HG02870 (cell line): ENCODE measurements around the gene ACKR1.

Experiments
- ATAC-seq: cut with Tn5 transposase; IDR thresholded peaks from one replicate; pipeline ENCODE4 v1.9.1; 2021; ENCODE audit warnings: mild to moderate bottlenecking, moderate library complexity; ENCODE audit not compliant: unreplicated experiment

ACKR1 gene

DNA sequence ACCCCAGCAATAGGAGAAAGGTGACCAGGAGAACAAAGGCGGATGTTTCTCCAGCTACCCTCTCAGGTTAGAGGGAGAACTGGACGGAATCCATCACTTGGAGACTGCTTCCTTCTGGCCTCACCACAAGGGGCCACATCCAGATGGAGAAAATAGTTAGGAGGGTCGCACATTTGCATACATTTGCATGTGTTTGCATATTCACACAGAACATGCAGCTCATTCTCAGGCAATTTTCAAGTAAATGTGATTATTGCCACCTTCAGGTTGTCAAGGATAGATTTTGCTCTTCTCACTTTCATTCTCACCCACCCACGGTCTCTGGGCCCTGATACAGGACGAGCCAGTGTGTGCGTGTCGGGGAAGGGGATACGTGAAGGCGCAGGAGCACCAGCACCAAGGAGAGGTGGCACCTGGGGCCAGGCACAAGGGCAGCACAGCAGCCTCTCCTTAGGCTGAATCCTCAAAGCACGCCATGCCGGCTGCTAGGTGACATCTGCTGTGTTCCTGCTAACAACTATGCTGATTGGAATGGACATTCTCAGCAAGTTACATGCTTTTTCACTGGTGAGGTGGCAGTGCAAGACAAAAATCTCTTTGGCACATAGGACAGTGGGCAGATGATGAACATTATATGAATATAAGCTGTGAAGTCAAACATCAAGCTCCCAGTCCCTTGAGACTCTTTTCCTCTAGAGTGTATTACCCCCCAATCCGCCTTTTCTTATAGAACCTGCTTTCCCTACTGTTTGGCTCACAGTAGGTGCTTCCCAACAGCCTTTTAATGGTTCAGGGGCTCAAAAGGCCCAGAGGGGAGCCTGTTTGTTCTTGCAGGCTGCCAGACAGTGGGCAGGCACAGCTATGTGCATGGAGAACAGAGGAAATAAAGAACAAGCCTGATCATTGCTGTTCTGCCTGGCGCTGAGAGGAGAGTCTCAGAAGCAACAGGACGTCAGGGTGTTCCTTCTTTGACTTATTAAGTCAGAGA is 14.3 kb downstream of the ACKR1 start:
- no peak for ATAC-seq

DNA sequence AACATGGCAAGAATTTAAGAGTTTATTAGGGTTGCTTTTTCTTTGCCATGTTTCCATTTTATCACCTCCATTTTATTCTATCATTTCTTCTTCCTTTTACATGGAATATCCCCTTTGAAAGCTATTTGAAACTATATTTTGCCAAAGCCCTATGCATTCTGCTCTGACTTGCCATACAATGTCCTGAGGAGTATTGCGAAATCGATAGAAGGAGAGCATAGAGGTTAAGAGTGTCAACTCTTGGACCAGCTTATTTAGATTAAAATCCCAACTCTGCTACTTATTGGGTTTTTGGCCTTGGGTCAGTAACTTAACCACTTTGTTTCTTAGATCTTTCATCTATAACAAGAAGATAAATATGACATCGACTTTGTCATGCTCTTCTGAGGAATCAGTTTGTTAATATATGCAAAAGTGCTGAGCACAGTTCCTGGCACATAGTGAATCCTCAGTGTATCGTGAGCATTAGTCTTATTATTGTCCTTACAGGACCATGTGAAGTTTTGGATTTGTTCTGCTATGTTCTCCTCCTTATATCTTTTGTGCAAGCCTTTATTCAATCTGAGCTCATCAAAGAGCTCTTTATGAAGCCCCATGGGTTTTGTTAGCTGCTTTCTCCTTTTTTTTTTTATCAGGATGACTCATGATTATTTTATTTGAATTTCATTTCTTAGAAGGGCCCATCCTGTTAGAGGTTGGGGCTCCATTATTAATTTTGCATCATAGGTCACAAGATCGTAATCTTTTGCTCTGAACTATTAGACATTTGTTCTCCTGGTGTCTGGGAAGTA is 17.6 kb downstream of the ACKR1 start:
- ATAC-seq, result no peak

DNA sequence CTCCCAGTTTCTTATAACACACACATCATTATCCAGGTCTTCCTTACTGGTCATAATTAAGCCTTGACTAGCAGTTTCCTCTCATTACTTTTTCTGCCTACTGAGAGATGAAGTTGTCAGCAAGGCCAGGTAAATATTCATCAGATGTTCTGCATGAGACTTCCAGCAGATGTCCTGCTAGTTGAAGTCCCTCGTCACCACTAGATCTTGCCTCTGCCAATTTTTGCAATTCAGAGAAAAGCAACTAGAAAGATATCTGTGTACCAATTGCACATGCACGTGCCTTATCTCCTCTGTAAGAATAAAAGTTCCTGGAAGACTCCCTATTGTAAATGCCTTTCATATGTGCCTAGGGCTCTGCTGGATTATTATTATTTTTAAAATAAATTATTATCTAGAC is 18.3 kb downstream of the ACKR1 start:
- no peak for ATAC-seq

DNA sequence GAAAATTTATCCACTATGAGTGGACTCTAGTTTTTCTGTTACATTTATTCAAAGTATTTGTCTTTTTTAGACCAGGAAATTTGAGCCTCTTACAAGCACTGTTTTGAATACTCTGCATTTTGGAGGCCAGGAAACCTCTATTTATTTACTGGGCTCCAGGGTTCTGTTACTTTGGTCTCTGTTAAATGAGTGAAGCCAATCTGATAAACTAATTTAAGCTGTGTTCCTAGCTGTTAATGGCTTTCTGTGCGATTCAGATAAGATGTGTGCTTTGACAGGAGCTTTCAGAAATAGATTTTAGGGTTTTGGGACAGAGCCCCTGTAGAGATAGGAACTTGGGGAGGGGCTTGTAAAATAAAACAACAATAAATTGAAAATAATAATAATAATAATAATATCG is 23.9 kb downstream of the ACKR1 start:
- no peak for ATAC-seq

DNA sequence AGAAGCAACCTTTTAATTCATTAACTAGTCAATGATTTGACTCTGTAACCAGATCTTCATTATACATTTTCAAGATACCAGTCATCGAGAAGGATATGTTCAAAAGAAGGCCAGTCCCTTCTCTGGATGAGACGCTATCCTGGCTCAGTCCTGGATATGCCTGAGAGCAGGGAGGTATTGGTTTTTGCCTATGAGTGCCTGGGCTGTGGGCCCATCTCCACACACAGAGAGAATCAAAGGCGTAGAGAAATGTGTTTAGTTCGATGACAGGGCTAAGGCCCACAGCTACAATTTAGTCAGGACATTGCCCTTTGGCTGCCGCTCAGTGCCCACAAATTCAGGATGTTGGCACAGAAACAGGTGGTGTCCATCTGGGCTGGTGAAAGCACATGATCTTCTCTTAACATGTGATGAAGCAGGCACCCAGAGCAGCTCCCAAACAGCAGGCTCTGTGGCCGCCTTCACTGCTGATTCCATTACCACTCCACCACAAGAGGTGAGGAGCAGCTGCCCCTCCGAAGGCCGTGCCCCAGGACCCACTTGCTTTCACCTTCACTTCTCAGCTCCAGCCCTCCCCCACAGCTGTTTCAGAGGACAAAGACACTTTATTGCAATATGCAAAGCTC is 24.7 kb downstream of the ACKR1 start:
- ATAC-seq, result no peak

DNA sequence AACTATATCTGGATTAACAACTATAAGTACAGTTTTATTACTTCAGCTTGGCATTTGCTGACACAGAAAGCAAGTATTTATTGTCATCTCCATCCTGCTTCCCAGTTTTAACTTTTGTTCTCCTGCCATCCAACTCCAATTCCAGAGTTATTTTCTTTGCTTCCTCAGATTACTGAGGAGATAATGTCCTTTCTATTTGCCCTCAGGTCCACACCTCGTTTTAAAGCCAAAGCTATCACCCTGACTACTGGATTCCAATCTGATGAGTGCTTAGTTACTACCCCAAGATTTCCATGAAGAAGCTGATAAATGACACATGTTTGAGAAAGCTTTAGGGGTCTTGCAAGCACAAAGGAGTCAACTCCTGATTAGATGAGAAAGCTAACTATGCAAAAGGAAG is 25.2 kb downstream of the ACKR1 start:
- ATAC-seq, result no peak

DNA sequence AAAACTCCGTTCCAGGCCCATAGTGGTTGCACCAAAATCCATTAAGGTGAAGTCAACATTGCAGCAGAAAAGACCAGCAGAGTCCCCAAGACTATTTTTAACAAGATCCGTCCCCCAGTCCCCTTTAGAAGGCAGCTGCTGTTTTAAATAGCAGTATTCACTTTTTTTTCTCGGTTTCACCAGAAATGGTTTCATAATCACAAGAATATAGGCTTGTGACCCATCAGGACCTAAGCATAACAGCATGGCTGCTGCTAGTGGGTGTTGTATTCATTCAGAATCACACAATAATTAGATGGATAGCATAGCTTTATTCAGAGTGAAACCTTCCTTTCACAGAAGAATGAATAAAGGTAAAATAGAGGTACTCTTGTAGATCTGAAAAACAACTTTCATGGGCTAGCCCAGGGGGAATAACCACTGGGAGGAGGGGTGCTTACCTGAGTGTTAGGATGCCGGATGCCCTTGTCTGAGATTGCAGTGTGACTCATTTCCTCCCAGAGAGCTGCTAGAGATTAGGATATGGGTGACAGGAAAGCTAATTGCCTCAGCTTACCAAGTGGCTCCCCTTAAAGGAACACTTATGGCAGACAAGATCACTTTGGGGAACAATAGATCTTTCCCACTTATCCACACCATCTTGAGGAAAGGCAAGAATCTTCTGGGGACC is 35.0 kb downstream of the ACKR1 start:
- ATAC-seq, result peak; percentile 93

DNA sequence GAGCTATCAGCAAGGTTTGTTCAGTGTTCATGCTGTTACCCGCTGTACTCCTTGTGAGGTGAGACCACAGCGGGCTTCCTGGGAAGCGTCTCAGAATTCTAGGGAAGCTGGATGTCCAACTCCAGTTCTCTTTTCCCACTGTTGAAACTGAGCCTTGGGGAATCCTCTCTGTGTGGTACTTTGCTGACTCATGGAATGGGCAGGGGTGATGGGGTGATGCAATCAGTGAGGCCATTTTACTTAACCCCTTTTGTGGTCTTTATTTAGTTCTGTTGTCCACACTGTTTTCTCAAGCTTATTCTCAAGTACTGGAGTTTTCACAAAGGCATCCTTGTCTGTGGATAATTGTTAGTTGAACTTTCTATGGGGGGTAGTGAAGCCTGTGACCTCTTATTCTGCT is 42.6 kb downstream of the ACKR1 start:
- ATAC-seq, result no peak

DNA sequence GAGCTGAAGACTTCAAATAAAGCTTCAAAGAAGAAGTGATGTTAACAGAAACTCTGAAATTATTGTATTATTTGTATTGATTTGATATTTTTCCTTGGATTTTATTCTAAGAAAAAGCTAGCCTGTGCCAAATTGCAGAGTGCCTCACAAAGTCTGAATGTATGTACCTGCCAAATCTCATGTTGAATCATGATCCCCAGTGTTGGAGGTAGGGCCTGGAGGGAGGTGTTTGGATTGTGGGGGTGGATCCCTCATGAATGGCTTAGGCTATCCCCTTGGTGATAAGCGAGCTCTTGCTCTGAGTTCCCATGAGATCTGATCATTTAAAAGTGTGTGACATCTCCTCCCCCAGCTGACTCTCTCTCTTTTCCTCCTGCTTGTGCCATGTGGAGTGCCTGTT is 43.6 kb downstream of the ACKR1 start:
- no peak for ATAC-seq

DNA sequence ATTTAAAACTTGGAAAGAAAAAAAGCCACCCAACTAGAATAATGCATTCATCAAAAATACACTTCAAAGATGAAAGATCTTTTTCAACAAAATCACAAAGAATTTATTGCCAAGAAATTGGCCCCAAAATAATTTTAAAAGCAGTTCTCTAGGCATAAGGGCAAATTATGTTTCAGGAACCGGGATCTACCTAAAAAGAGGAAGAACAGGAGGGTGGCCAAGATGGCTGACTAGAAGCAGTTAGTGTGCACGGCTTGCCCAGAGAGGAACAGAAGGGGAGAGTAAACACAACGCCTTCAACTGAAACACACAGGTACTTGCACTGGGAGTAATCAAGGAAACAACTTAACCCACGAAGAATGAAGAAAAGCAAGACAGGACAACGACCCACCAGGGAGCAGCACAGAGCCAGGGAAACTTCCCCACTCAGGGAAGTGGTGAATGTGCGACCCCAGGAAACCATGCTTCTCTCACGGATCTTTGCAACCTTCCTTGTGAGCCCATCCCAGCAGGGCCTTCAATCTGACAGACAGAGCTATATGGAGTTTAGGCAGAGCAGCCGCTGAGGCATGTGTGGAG is 46.1 kb downstream of the ACKR1 start:
- ATAC-seq, result no peak
